Upper lobe of left lung (tissue), 6 donors: ENCODE results near the gene APOBEC3G. TPM values are rescaled to one million over a fixed set of nuclear protein-coding genes. Genes with fewer than 3 reads are reported as not detected.
A peak's percentile ranks its signal among the peaks of the same experiment; 100 is the strongest.

ENCODE experiments used
- ATAC-seq, 2 donors: fragments of 200-7000 bp; cut with Tn5 transposase; one replicate each; pipeline ENCODE4 v1.9.1; 2022; ENCODE audit warnings: mild to moderate bottlenecking in 2 of 2, moderate library complexity in 2 of 2; ENCODE audit not compliant: low FRiP score in 2 of 2
- DNase-seq, 2 donors: peaks; one replicate each; pipeline ENCODE4 v3.0.0-alpha.2; 2019 to 2020
- H3K27ac ChIP-seq, 4 donors: fragments of 200-600 bp; sonication (generic); one replicate each; pipeline ENCODE4 v1.5.1; 2016 to 2019
- H3K27me3 ChIP-seq, 4 donors: fragments of 200-600 bp; sonication (generic); one replicate each; pipeline ENCODE4 v1.5.1; 2017 to 2019
- H3K36me3 ChIP-seq, 4 donors: fragments of 200-600 bp; sonication (generic); one replicate each; pipeline ENCODE4 v1.5.1; 2016 to 2019
- H3K4me1 ChIP-seq, 4 donors: fragments of 200-600 bp; sonication (generic); one replicate each; pipeline ENCODE4 v1.5.1; 2018 to 2019
- H3K4me3 ChIP-seq, 4 donors: fragments of 200-600 bp; sonication (generic); one replicate each; pipeline ENCODE4 v1.5.1; 2017 to 2019; ENCODE audit warnings: mild to moderate bottlenecking in 2 of 4, moderate library complexity in 1 of 4
- H3K9me3 ChIP-seq, 4 donors: fragments of 200-600 bp; sonication (generic); one replicate each; pipeline ENCODE4 v1.5.1; 2018 to 2019
- CTCF ChIP-seq, 6 experiments: fragments of 450-650 bp in 4 of 6; fragments of 200-600 bp in 2 of 6; sonication (generic) in 2 of 6; IDR thresholded peaks; one replicate each; pipeline ENCODE4 v1.5.1; 2016 to 2019; ENCODE audit warnings: antibody characterized with exemption in 6 of 6
- EP300 ChIP-seq, 4 donors: sonication (generic); formaldehyde crosslinking; IDR thresholded peaks; one replicate each; pipeline ENCODE4 v1.5.1; 2017; ENCODE audit warnings: antibody characterized with exemption in 4 of 4, control low read depth in 2 of 4
- POLR2A ChIP-seq, 4 donors: fragments of 450-650 bp; IDR thresholded peaks; one replicate each; pipeline ENCODE4 v1.5.1; 2016 to 2017; ENCODE audit warnings: antibody characterized with exemption in 4 of 4, mild to moderate bottlenecking in 2 of 4
- POLR2AphosphoS5 ChIP-seq, 2 donors: sonication (generic); formaldehyde crosslinking; IDR thresholded peaks; one replicate each; pipeline ENCODE4 v1.5.1; 2017; ENCODE audit warnings: antibody characterized with exemption in 2 of 2
- WGBS, 2 donors: methylation state at CpG; one replicate each; pipeline ENCODE4 v1.1.5; 2017 to 2018; 5-methylcytosine and 5-hydroxymethylcytosine counted together
- total RNA-seq, 6 donors: library from RNA; depleted of rRNA in 4 of 6; stranded (reverse); fragments of >200 nt in 4 of 6; gene quantifications; one replicate each; pipeline versions ENCODE4 v1.1.0 to v1.2.1, GENCODE V29; 2016 to 2021
- donor health status: DM: no; HTN: no; CAD: no; lungs with moderate emphysema.
- donor health status: DM: no; HTN: yes; CAD: no; lungs with severe emphysema.

The APOBEC3G gene
- total RNA-seq, 6 donors from 2014 or later, result 10.2 to 38.8 (median 15.8) TPM

- ATAC-seq (no peak), DNase-seq (no peak)
- Histone ChIP-seq H3K27ac (no peak overlapping the region), H3K36me3 (no peaks in the 10 kb centered on the region), H3K4me3 (no peak overlapping the region), H3K27me3 (no peaks in the 10 kb centered on the region), H3K9me3 (no peaks in the 10 kb centered on the region), H3K4me1 (no peaks in the 10 kb centered on the region)
- TF ChIP-seq CTCF (IDR thresholded peaks at IDR 0.05) (no peak), EP300 (IDR thresholded peaks at IDR 0.05) (no peak), POLR2A (IDR thresholded peaks at IDR 0.05) (no peak), POLR2AphosphoS5 (IDR thresholded peaks at IDR 0.05) (no peak)
- 44 to 48% methylated on average over 6 of the region's 6 CpGs for WGBS, 2 donors
These were observed 37.0 kb downstream of the APOBEC3G start for GRCh38 chr22:39114112-39114511.

DNA sequence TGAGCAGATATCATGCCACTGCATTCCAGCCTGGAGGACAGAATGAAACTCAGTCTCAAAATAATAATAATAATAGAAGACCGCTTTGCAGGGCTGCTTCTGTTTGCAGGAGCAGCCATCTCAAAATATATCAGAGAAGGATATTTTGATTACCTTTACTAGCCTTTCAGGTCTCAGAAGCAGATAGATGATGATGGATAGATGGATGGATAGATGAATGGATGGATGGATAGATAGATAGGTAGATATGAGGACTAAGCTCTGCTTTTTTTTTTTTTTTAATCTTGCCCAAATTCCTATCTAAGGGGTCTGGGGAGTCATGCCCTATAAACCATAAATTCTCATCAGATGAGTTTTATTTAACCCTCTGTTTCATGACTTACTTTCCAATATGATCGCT is 38.5 kb downstream of the APOBEC3G start:
- Histone ChIP-seq H3K27me3 (no peaks in the 10 kb centered on the region), H3K9me3 (no peaks in the 10 kb centered on the region), H3K4me1 (no peaks in the 10 kb centered on the region), H3K27ac (no peak overlapping the region), H3K36me3 (no peaks in the 10 kb centered on the region), H3K4me3 (no peak overlapping the region)
- no peak for TF ChIP-seq EP300 (IDR thresholded peaks at IDR 0.05)
- no peak for TF ChIP-seq POLR2A (IDR thresholded peaks at IDR 0.05)
- no peak for TF ChIP-seq CTCF (IDR thresholded peaks at IDR 0.05)
- TF ChIP-seq POLR2AphosphoS5 (IDR thresholded peaks at IDR 0.05), result no peak
- ATAC-seq, result no peak
- WGBS, 2 donors, result 93 to 94% methylated on average over 2 of the region's 2 CpGs
- no peak for DNase-seq

DNA sequence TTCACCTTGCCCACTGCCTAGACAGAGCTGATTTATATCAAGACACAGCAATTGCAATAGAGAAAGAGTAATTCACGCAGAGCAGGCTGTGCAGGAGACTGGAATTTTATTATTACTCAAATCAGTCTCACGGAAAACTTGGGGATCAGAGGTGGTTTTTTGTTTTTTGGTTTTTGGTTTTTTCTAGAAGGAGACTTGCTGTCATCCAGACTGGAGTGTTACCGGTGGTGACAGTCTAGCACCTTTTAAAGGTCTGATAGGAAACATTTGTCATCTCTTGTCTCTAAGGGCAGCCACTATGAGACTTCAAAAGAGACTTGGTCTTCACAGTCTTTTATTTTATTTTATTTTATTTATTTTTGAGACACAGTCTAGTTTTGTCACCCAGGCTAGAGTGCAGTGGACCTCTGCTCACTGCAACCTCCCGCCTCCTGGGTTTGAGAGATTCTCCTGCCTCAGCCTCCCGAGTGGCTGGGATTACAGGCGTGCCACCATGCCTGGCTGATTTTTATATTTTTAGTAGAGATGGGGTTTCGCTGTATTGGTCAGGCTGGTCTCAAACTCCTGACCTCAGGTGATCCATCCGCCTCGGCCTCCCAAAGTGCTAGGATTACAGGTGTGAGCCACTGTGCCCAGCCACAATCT is 39.0 kb downstream of the APOBEC3G start:
- 73 to 83% methylated on average over 9 of the region's 9 CpGs for WGBS, 2 donors
- no peaks in the 10 kb centered on the region for H3K27me3 ChIP-seq
- TF ChIP-seq EP300 (IDR thresholded peaks at IDR 0.05), result no peak
- no peak for TF ChIP-seq POLR2AphosphoS5 (IDR thresholded peaks at IDR 0.05)
- no peak for TF ChIP-seq POLR2A (IDR thresholded peaks at IDR 0.05)
- no peak for TF ChIP-seq CTCF (IDR thresholded peaks at IDR 0.05)

DNA sequence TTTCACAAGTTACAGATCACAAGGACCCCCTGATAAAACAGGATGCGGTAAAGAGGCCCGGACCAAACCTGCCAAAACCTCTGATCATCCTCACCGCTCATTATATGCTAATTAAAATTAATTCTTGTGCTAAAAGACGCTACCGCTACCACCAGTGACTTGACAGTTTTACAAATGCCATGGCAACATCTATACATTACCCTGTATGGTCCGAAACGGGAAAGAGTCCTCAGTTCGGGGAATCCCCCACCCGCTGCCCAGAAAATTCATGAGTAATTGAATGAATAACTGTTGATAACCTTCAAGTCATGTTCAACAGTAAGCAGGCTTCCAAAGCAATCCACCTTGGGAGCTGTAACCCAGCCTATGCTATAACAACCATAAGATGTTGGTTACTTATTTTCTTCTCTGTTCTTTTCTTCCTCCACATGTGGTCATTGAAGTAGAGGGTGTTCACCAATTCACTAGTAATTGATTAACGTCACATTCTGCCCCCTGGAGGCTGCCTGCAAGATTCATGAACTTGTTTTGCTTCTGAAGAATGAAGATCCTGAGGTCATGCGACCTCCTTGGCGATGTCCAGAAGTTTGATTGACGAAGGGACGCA is 40.6 kb downstream of the APOBEC3G start:
- no peak overlapping the region for H3K4me3 ChIP-seq
- H3K27ac ChIP-seq, result no peak overlapping the region
- peaks cover 0 to 3% (median 0%) of the 10 kb centered on the region in 4 donors for H3K4me1 ChIP-seq
- ATAC-seq (no peak), DNase-seq (peak in 1 of 2 donors; percentile 44)
- WGBS, 2 donors, result 49 to 56% methylated on average over 13 to 14 of the region's 14 CpGs
- H3K36me3 ChIP-seq, result no peaks in the 10 kb centered on the region
- no peaks in the 10 kb centered on the region for H3K9me3 ChIP-seq
- no peaks in the 10 kb centered on the region for H3K27me3 ChIP-seq
- TF ChIP-seq CTCF (IDR thresholded peaks at IDR 0.05), result peak in 4 of 6 experiments; percentile 27 to 63 (median 50)
- no peak for TF ChIP-seq POLR2A (IDR thresholded peaks at IDR 0.05)
- no peak for TF ChIP-seq EP300 (IDR thresholded peaks at IDR 0.05)
- no peak for TF ChIP-seq POLR2AphosphoS5 (IDR thresholded peaks at IDR 0.05)

More for the DNA sequence above, 39.0 kb downstream of the APOBEC3G start:
- DNase-seq, result no peak
- Histone ChIP-seq H3K4me3 (no peak overlapping the region), H3K27ac (no peak overlapping the region), H3K36me3 (no peaks in the 10 kb centered on the region), H3K4me1 (no peaks in the 10 kb centered on the region), H3K9me3 (no peaks in the 10 kb centered on the region)
- no peak for ATAC-seq
